ENCODE data around the gene CFAP99. TPM values are rescaled to one million over a fixed set of nuclear protein-coding genes. Genes with fewer than 3 reads are reported as not detected.

CFAP99 gene
- total and polyA plus RNA-seq, 2 experiments from 2014 or later = not detected

GRCh38 chr4:2415213-2415612, 3.5 kb upstream of the CFAP99 start:
- Mint-ChIP-seq H3K27me3 (ENCODE audit: insufficient read depth, low read depth, poor library complexity) (peaks cover 59% of the 10 kb centered on the region), H3K4me1 (peaks cover 61% of the 10 kb centered on the region), H3K27ac (no peak overlapping the region), H3K4me3 (no peak overlapping the region; the same call in 2 of the 3 replicates), H3K9me3 (no peaks in the 10 kb centered on the region; the same call in 2 of the 3 replicates), H3K36me3 (ENCODE audit: low read depth) (no peaks in the 10 kb centered on the region; the same call in 2 of the 3 replicates)
- Histone ChIP-seq H3F3A (replicated peaks; ENCODE audit: low read depth) (peaks cover 22% of the 10 kb centered on the region), H3K36me3 (ENCODE audit: insufficient read depth) (no peaks in the 10 kb centered on the region), H4K20me1 (replicated peaks; ENCODE audit: insufficient read depth) (peaks cover 6% of the 10 kb centered on the region), H3K27me3 (ENCODE audit: insufficient read depth) (peaks cover 60% of the 10 kb centered on the region), H2AFZ (no peak overlapping the region), H3K27ac (ENCODE audit: low read depth) (no peak overlapping the region), H3K4me2 (no peak overlapping the region), H3K79me2 (replicated peaks; ENCODE audit: insufficient read depth) (no peaks in the 10 kb centered on the region), H3K4me1 (ENCODE audit: insufficient read depth) (peaks cover 46% of the 10 kb centered on the region), H3K4me3 (no peak overlapping the region), H3K9me2 (ENCODE audit: insufficient read depth) (no peaks in the 10 kb centered on the region)
- TF ChIP-seq EZH2phosphoT487 (IDR thresholded peaks at IDR 0.05; ENCODE audit: unreplicated experiment) (no peak), ZNF114 (CRISPR knock-in tag; IDR thresholded peaks at IDR 0.05) (no peak)
- DNase-seq (ENCODE audit: low spot score) (no peak), ATAC-seq (no peak)

- H3K9me2 ChIP-seq (ENCODE audit: insufficient read depth) = no peaks in the 10 kb centered on the region
- peaks cover 22% of the 10 kb centered on the region for H3F3A ChIP-seq (replicated peaks; ENCODE audit: low read depth)
- H3K36me3 ChIP-seq (ENCODE audit: insufficient read depth) = no peaks in the 10 kb centered on the region
- H3K4me1 ChIP-seq (ENCODE audit: insufficient read depth) = peaks cover 46% of the 10 kb centered on the region
- DNase-seq (ENCODE audit: low spot score) (no peak), ATAC-seq (no peak)
- H3K27ac ChIP-seq (ENCODE audit: low read depth) = no peak overlapping the region
- TF ChIP-seq REST (IDR thresholded peaks at IDR 0.05; ENCODE audit: unreplicated experiment) (no peak), EZH2 (IDR thresholded peaks at IDR 0.05; ENCODE audit: low read depth, unreplicated experiment) (no peak), NANOG (IDR thresholded peaks at IDR 0.05; ENCODE audit: borderline replicate concordance) (no peak), JUNB (IDR thresholded peaks at IDR 0.05; ENCODE audit: unreplicated experiment) (no peak), POLR2AphosphoS5 (IDR thresholded peaks at IDR 0.05; ENCODE audit: low read depth) (no peak), ZNF462 (CRISPR knock-in tag; IDR thresholded peaks at IDR 0.05) (no peak), STAT1 (IDR thresholded peaks at IDR 0.05; ENCODE audit: unreplicated experiment) (no peak), EZH2phosphoT487 (IDR thresholded peaks at IDR 0.05; ENCODE audit: unreplicated experiment) (no peak), ETS1 (IDR thresholded peaks at IDR 0.05) (no peak)
- peaks cover 6% of the 10 kb centered on the region for H4K20me1 ChIP-seq (replicated peaks; ENCODE audit: insufficient read depth)
- Mint-ChIP-seq H3K4me1 (peaks cover 57% of the 10 kb centered on the region), H3K4me3 (peak overlapping the region; percentile 64), H3K27me3 (ENCODE audit: insufficient read depth, low read depth, poor library complexity) (peaks cover 67% of the 10 kb centered on the region), H3K9me3 (no peaks in the 10 kb centered on the region; the same call in 2 of the 3 replicates), H3K27ac (no peak overlapping the region), H3K36me3 (ENCODE audit: low read depth) (no peaks in the 10 kb centered on the region; the same call in 2 of the 3 replicates)
- no peaks in the 10 kb centered on the region for H3K79me2 ChIP-seq (replicated peaks; ENCODE audit: insufficient read depth)
- peak overlapping the region; percentile 91 for H3K4me2 ChIP-seq
- 0 out of 2 replicates have a peak overlapping the region, but pooled peaks have one; percentile 69 for H2AFZ ChIP-seq
- peaks cover 68% of the 10 kb centered on the region for H3K27me3 ChIP-seq (ENCODE audit: insufficient read depth)
- H3K4me3 ChIP-seq = peak overlapping the region; percentile 71
Measured at GRCh38 chr4:2415881-2416563, 2.7 kb upstream of the CFAP99 start.

Data from GM23338 (cell line).